ENCODE results near the gene PTPRM.
"Not testable (repeated sequence)": the region's sequence is repeated elsewhere in the genome, so short reads cannot be mapped to it uniquely, and the experiment has no call there.

Gene PTPRM

GRCh38 chr18:7958081-7958896 lies 391.2 kb downstream of the PTPRM start:
- H3K36me3 ChIP-seq (ENCODE audit: insufficient read depth, low read length): no peaks in the 10 kb centered on the region
- no peak overlapping the region for H2AFZ ChIP-seq (ENCODE audit: low read length)
- no peaks in the 10 kb centered on the region for H3F3A ChIP-seq (ENCODE audit: low read depth)
- H3K4me3 ChIP-seq (ENCODE audit: low read length, poor library complexity, severe bottlenecking): no peak overlapping the region
- TF ChIP-seq EZH2phosphoT487 (IDR thresholded peaks at IDR 0.05; ENCODE audit: borderline replicate concordance): no peak
- no peak for TF ChIP-seq CTCF (conservative IDR thresholded peaks at IDR 0.05; ENCODE audit: low read length)
- H3K9ac ChIP-seq (ENCODE audit: low read depth, low read length, poor library complexity, severe bottlenecking): no peak overlapping the region
- no peaks in the 10 kb centered on the region for H3K4me1 ChIP-seq (ENCODE audit: insufficient read depth, low read length, poor library complexity, severe bottlenecking)
- no peaks in the 10 kb centered on the region for H3K9me2 ChIP-seq (replicated peaks; ENCODE audit: low read depth, low read length)
- no peaks in the 10 kb centered on the region for H3K9me3 ChIP-seq (ENCODE audit: insufficient read depth, low read depth, low read length)
- H3K4me2 ChIP-seq (ENCODE audit: low read depth, low read length, poor library complexity, severe bottlenecking): no peak overlapping the region
- H4K20me1 ChIP-seq (ENCODE audit: insufficient read depth, low read length, poor library complexity, severe bottlenecking): no peaks in the 10 kb centered on the region
- no peaks in the 10 kb centered on the region for H3K79me2 ChIP-seq (ENCODE audit: insufficient read depth, low read length)
- H3K27me3 ChIP-seq (ENCODE audit: insufficient read depth, low read length, poor library complexity, severe bottlenecking): no peaks in the 10 kb centered on the region

GRCh38 chr18:7958897-7959146 lies 391.7 kb downstream of the PTPRM start:
- Histone ChIP-seq H3K9me3 (ENCODE audit: insufficient read depth, low read depth, low read length) (no peaks in the 10 kb centered on the region), H3K9ac (ENCODE audit: low read depth, low read length, poor library complexity, severe bottlenecking) (no peak overlapping the region), H3K36me3 (ENCODE audit: insufficient read depth, low read length) (no peaks in the 10 kb centered on the region), H2AFZ (ENCODE audit: low read length) (no peak overlapping the region), H3F3A (ENCODE audit: low read depth) (no peaks in the 10 kb centered on the region), H3K4me1 (ENCODE audit: insufficient read depth, low read length, poor library complexity, severe bottlenecking) (no peaks in the 10 kb centered on the region), H3K27me3 (ENCODE audit: insufficient read depth, low read length, poor library complexity, severe bottlenecking) (no peaks in the 10 kb centered on the region), H3K4me2 (ENCODE audit: low read depth, low read length, poor library complexity, severe bottlenecking) (no peak overlapping the region), H3K4me3 (ENCODE audit: low read length, poor library complexity, severe bottlenecking) (no peak overlapping the region), H3K79me2 (ENCODE audit: insufficient read depth, low read length) (no peaks in the 10 kb centered on the region), H4K20me1 (ENCODE audit: insufficient read depth, low read length, poor library complexity, severe bottlenecking) (no peaks in the 10 kb centered on the region), H3K9me2 (replicated peaks; ENCODE audit: low read depth, low read length) (no peaks in the 10 kb centered on the region)
- TF ChIP-seq EZH2phosphoT487 (IDR thresholded peaks at IDR 0.05; ENCODE audit: borderline replicate concordance) (no peak), CTCF (conservative IDR thresholded peaks at IDR 0.05; ENCODE audit: low read length) (no peak)

- H3K4me1 ChIP-seq (ENCODE audit: insufficient read depth, low read length, poor library complexity, severe bottlenecking); H3K9me2 ChIP-seq (replicated peaks; ENCODE audit: low read depth, low read length); H3K4me2 ChIP-seq (ENCODE audit: low read depth, low read length, poor library complexity, severe bottlenecking); H3K36me3 ChIP-seq (ENCODE audit: insufficient read depth, low read length); H3K27me3 ChIP-seq (ENCODE audit: insufficient read depth, low read length, poor library complexity, severe bottlenecking); H3K9ac ChIP-seq (ENCODE audit: low read depth, low read length, poor library complexity, severe bottlenecking); H4K20me1 ChIP-seq (ENCODE audit: insufficient read depth, low read length, poor library complexity, severe bottlenecking); H3F3A ChIP-seq (ENCODE audit: low read depth); H3K9me3 ChIP-seq (ENCODE audit: insufficient read depth, low read depth, low read length); H2AFZ ChIP-seq (ENCODE audit: low read length); H3K4me3 ChIP-seq (ENCODE audit: low read length, poor library complexity, severe bottlenecking); H3K79me2 ChIP-seq (ENCODE audit: insufficient read depth, low read length): not testable (repeated sequence)
Observed at GRCh38 chr18:7966682-7967081, 399.6 kb downstream of the PTPRM start.

GRCh38 chr18:7974200-7974874 lies 407.2 kb downstream of the PTPRM start:
- H3F3A ChIP-seq (ENCODE audit: low read depth): no peaks in the 10 kb centered on the region
- no peaks in the 10 kb centered on the region for H3K27me3 ChIP-seq (ENCODE audit: insufficient read depth, low read length, poor library complexity, severe bottlenecking)
- no peaks in the 10 kb centered on the region for H3K9me2 ChIP-seq (replicated peaks; ENCODE audit: low read depth, low read length)
- no peaks in the 10 kb centered on the region for H4K20me1 ChIP-seq (ENCODE audit: insufficient read depth, low read length, poor library complexity, severe bottlenecking)
- H2AFZ ChIP-seq (ENCODE audit: low read length): no peak overlapping the region
- H3K9me3 ChIP-seq (ENCODE audit: insufficient read depth, low read depth, low read length): no peaks in the 10 kb centered on the region
- H3K4me2 ChIP-seq (ENCODE audit: low read depth, low read length, poor library complexity, severe bottlenecking): no peak overlapping the region
- TF ChIP-seq CTCF (conservative IDR thresholded peaks at IDR 0.05; ENCODE audit: low read length) (no peak), EZH2phosphoT487 (IDR thresholded peaks at IDR 0.05; ENCODE audit: borderline replicate concordance) (no peak)
- H3K4me1 ChIP-seq (ENCODE audit: insufficient read depth, low read length, poor library complexity, severe bottlenecking): no peaks in the 10 kb centered on the region
- H3K4me3 ChIP-seq (ENCODE audit: low read length, poor library complexity, severe bottlenecking): no peak overlapping the region
- H3K79me2 ChIP-seq (ENCODE audit: insufficient read depth, low read length): no peaks in the 10 kb centered on the region
- no peaks in the 10 kb centered on the region for H3K36me3 ChIP-seq (ENCODE audit: insufficient read depth, low read length)
- H3K9ac ChIP-seq (ENCODE audit: low read depth, low read length, poor library complexity, severe bottlenecking): no peak overlapping the region

Data from Loucy (cell line).